Activated CD4-positive, alpha-beta T cell treated with anti-CD3 and anti-CD28 coated beads, Interleukin-2, amount 10 ng/mL, durations not matched to agents 24 days and 14 days (primary cell): ENCODE data around the gene CGN. TPM values are rescaled to one million over a fixed set of nuclear protein-coding genes. Genes with fewer than 3 reads are reported as not detected.

Source experiments
- DNase-seq: peaks from one replicate; pipeline ENCODE4 v3.0.0; 2022
- H3K27ac Mint-ChIP-seq: one replicate; pipeline ENCODE4 v1.8.0; 2022; ENCODE audit warnings: mild to moderate bottlenecking, mixed read lengths
- H3K27me3 Mint-ChIP-seq: one replicate; pipeline ENCODE4 v1.8.0; 2022; ENCODE audit warnings: mixed read lengths
- H3K36me3 Mint-ChIP-seq: one replicate; pipeline ENCODE4 v1.8.0; 2022; ENCODE audit warnings: low read depth, mild to moderate bottlenecking, mixed read lengths
- H3K4me1 Mint-ChIP-seq: one replicate; pipeline ENCODE4 v1.8.0; 2021; ENCODE audit warnings: mixed read lengths
- H3K4me3 Mint-ChIP-seq: one replicate; pipeline ENCODE4 v1.8.0; 2022; ENCODE audit warnings: mild to moderate bottlenecking, moderate library complexity, mixed read lengths
- H3K9me3 Mint-ChIP-seq: one replicate; pipeline ENCODE4 v1.8.0; 2021; ENCODE audit warnings: mixed read lengths
- intact Hi-C: fragments of 100-400 bp; cut with micrococcal nuclease; formaldehyde crosslinking; loops from one replicate; pipeline ENCODE4 v1.15.1; 2023
- total RNA-seq: library from RNA; stranded (reverse); gene quantifications from 2 replicates; pipeline ENCODE4 v1.2.3, GENCODE V29; 2022

Gene CGN
- 0.07 and 0.28 TPM in 2 replicates for total RNA-seq

GRCh38 chr1:151510957-151511635, at the start of gene CGN:
Gene CGN, plus strand, starts transcription at chr1:151511387. Its CDS starts 7,133 bp downstream, at chr1:151518520.
- H3K9me3 Mint-ChIP-seq, result no peaks in the 10 kb centered on the region
- H3K27ac Mint-ChIP-seq, result no peak within 1 kb of the TSS
- H3K4me3 Mint-ChIP-seq, result peak within 1 kb of the TSS; percentile 82
- peaks cover 32% of the 10 kb centered on the region for H3K27me3 Mint-ChIP-seq
- intact Hi-C loops, result loop anchor here (1.0 to 2.0 kb wide), 2 partner anchors 16 to 29 kb away; partner anchors contain the start of gene TUFT1
- peak; percentile 96 for DNase-seq
- no peaks in the 10 kb centered on the region for H3K36me3 Mint-ChIP-seq
- peaks cover 25% of the 10 kb centered on the region for H3K4me1 Mint-ChIP-seq

GRCh38 chr1:151461694-151462093, 49.5 kb upstream of the CGN start:
- H3K4me1 Mint-ChIP-seq, result peaks cover 13% of the 10 kb centered on the region
- H3K27ac Mint-ChIP-seq, result no peak overlapping the region
- DNase-seq, result no peak
- intact Hi-C loops, result no loop called here
- no peak overlapping the region for H3K4me3 Mint-ChIP-seq
- H3K9me3 Mint-ChIP-seq, result peaks cover 2% of the 10 kb centered on the region
- H3K36me3 Mint-ChIP-seq, result peaks cover 7% of the 10 kb centered on the region
- peaks cover 27% of the 10 kb centered on the region for H3K27me3 Mint-ChIP-seq

- intact Hi-C loops, result no loop called here
- DNase-seq, result no peak
- no peak overlapping the region for H3K27ac Mint-ChIP-seq
- H3K4me3 Mint-ChIP-seq, result no peak overlapping the region
- H3K36me3 Mint-ChIP-seq, result no peaks in the 10 kb centered on the region
- no peaks in the 10 kb centered on the region for H3K4me1 Mint-ChIP-seq
- H3K9me3 Mint-ChIP-seq, result no peaks in the 10 kb centered on the region
- peaks cover 35% of the 10 kb centered on the region for H3K27me3 Mint-ChIP-seq
Measured at GRCh38 chr1:151465026-151465425, 46.2 kb upstream of the CGN start.

- intact Hi-C loops, result loop anchor here (1.0 kb wide), 1 partner anchor 13 kb away; no protein-coding TSS in a partner anchor
- no peaks in the 10 kb centered on the region for H3K9me3 Mint-ChIP-seq
- H3K4me1 Mint-ChIP-seq, result peaks cover 16% of the 10 kb centered on the region
- no peaks in the 10 kb centered on the region for H3K36me3 Mint-ChIP-seq
- peak overlapping the region; percentile 11 for H3K27ac Mint-ChIP-seq
- peaks cover 9% of the 10 kb centered on the region for H3K27me3 Mint-ChIP-seq
- peak overlapping the region; percentile 70 for H3K4me3 Mint-ChIP-seq
- peak; percentile 66 for DNase-seq
Measured at GRCh38 chr1:151472856-151473731, 38.1 kb upstream of the CGN start.

GRCh38 chr1:151474745-151475144, 36.4 kb upstream of the CGN start:
- Mint-ChIP-seq H3K27ac (no peak overlapping the region), H3K4me3 (no peak overlapping the region), H3K4me1 (peaks cover 16% of the 10 kb centered on the region), H3K36me3 (no peaks in the 10 kb centered on the region), H3K27me3 (peaks cover 5% of the 10 kb centered on the region), H3K9me3 (no peaks in the 10 kb centered on the region)
- no peak for DNase-seq
- intact Hi-C loops, result no loop called here

GRCh38 chr1:151475175-151475574, 36.0 kb upstream of the CGN start:
- Mint-ChIP-seq H3K4me1 (peaks cover 16% of the 10 kb centered on the region), H3K4me3 (no peak overlapping the region), H3K36me3 (no peaks in the 10 kb centered on the region), H3K27ac (no peak overlapping the region), H3K9me3 (no peaks in the 10 kb centered on the region), H3K27me3 (peaks cover 4% of the 10 kb centered on the region)
- DNase-seq, result no peak
- intact Hi-C loops, result no loop called here

- no peaks in the 10 kb centered on the region for H3K36me3 Mint-ChIP-seq
- intact Hi-C loops, result no loop called here
- peaks cover 3% of the 10 kb centered on the region for H3K9me3 Mint-ChIP-seq
- H3K4me1 Mint-ChIP-seq, result peaks cover 16% of the 10 kb centered on the region
- H3K27me3 Mint-ChIP-seq, result peaks cover 3% of the 10 kb centered on the region
- no peak overlapping the region for H3K27ac Mint-ChIP-seq
- H3K4me3 Mint-ChIP-seq, result no peak overlapping the region
- no peak for DNase-seq
Measured at GRCh38 chr1:151476083-151476482, 35.1 kb upstream of the CGN start.

- peaks cover 3% of the 10 kb centered on the region for H3K9me3 Mint-ChIP-seq
- no peaks in the 10 kb centered on the region for H3K36me3 Mint-ChIP-seq
- peaks cover 3% of the 10 kb centered on the region for H3K27me3 Mint-ChIP-seq
- H3K4me3 Mint-ChIP-seq, result no peak overlapping the region
- intact Hi-C loops, result no loop called here
- no peak for DNase-seq
- H3K27ac Mint-ChIP-seq, result no peak overlapping the region
- peaks cover 16% of the 10 kb centered on the region for H3K4me1 Mint-ChIP-seq
Measured at GRCh38 chr1:151477066-151477465, 34.1 kb upstream of the CGN start.

- Mint-ChIP-seq H3K9me3 (peaks cover 3% of the 10 kb centered on the region), H3K36me3 (no peaks in the 10 kb centered on the region), H3K4me3 (no peak overlapping the region), H3K27ac (no peak overlapping the region), H3K4me1 (peaks cover 10% of the 10 kb centered on the region), H3K27me3 (peaks cover 3% of the 10 kb centered on the region)
- intact Hi-C loops, result no loop called here
- no peak for DNase-seq
Measured at GRCh38 chr1:151478140-151478812, 32.9 kb upstream of the CGN start.

- Mint-ChIP-seq H3K27me3 (peaks cover 3% of the 10 kb centered on the region), H3K4me1 (peaks cover 8% of the 10 kb centered on the region), H3K36me3 (no peaks in the 10 kb centered on the region), H3K27ac (no peak overlapping the region), H3K4me3 (no peak overlapping the region), H3K9me3 (peaks cover 3% of the 10 kb centered on the region)
- intact Hi-C loops, result no loop called here
- DNase-seq, result no peak
Measured at GRCh38 chr1:151478923-151479322, 32.3 kb upstream of the CGN start.

GRCh38 chr1:151479462-151479861, 31.7 kb upstream of the CGN start:
- peaks cover 6% of the 10 kb centered on the region for H3K4me1 Mint-ChIP-seq
- peaks cover 3% of the 10 kb centered on the region for H3K27me3 Mint-ChIP-seq
- no peak overlapping the region for H3K4me3 Mint-ChIP-seq
- no peak for DNase-seq
- no peak overlapping the region for H3K27ac Mint-ChIP-seq
- intact Hi-C loops, result no loop called here
- H3K36me3 Mint-ChIP-seq, result no peaks in the 10 kb centered on the region
- peaks cover 3% of the 10 kb centered on the region for H3K9me3 Mint-ChIP-seq

GRCh38 chr1:151482017-151482416, 29.2 kb upstream of the CGN start:
- DNase-seq, result no peak
- Mint-ChIP-seq H3K27me3 (peaks cover under 1% of the 10 kb centered on the region), H3K4me3 (no peak overlapping the region), H3K4me1 (no peaks in the 10 kb centered on the region), H3K9me3 (peaks cover 3% of the 10 kb centered on the region), H3K27ac (no peak overlapping the region), H3K36me3 (no peaks in the 10 kb centered on the region)
- intact Hi-C loops, result no loop called here

GRCh38 chr1:151485685-151486255, 25.4 kb upstream of the CGN start:
- no peak overlapping the region for H3K27ac Mint-ChIP-seq
- no peaks in the 10 kb centered on the region for H3K4me1 Mint-ChIP-seq
- no peaks in the 10 kb centered on the region for H3K36me3 Mint-ChIP-seq
- H3K27me3 Mint-ChIP-seq, result no peaks in the 10 kb centered on the region
- H3K4me3 Mint-ChIP-seq, result no peak overlapping the region
- DNase-seq, result no peak
- H3K9me3 Mint-ChIP-seq, result no peaks in the 10 kb centered on the region
- intact Hi-C loops, result no loop called here
